ENCODE data around the gene DPCD. TPM values are rescaled to one million over a fixed set of nuclear protein-coding genes. Genes with fewer than 3 reads are reported as not detected.

Gene DPCD
- total RNA-seq, 1 donor from 2014 or later: 18.3 TPM

- H3K4me3 Mint-ChIP-seq (ENCODE audit: unreplicated experiment): no peak overlapping the region
- peaks cover 21% of the 10 kb centered on the region for H3K36me3 Mint-ChIP-seq (ENCODE audit: low read depth)
- H3K4me1 Mint-ChIP-seq (ENCODE audit: low read depth): no peaks in the 10 kb centered on the region
- no peak overlapping the region for H3K27ac Mint-ChIP-seq (ENCODE audit: unreplicated experiment)
- DNase-seq (ENCODE audit: low spot score): no peak
- H3K9me3 Mint-ChIP-seq (ENCODE audit: low read depth): no peaks in the 10 kb centered on the region
- no peaks in the 10 kb centered on the region for H3K27me3 Mint-ChIP-seq (ENCODE audit: low read depth)
- no peak for TF ChIP-seq CTCF (IDR thresholded peaks at IDR 0.05)
These were observed 35.4 kb downstream of the DPCD start for GRCh38 chr10:101623528-101623927.

- no peaks in the 10 kb centered on the region for H3K4me1 Mint-ChIP-seq (ENCODE audit: low read depth)
- DNase-seq (ENCODE audit: low spot score): peak; percentile 26
- no peaks in the 10 kb centered on the region for H3K9me3 Mint-ChIP-seq (ENCODE audit: low read depth)
- TF ChIP-seq CTCF (IDR thresholded peaks at IDR 0.05): no peak
- H3K27me3 Mint-ChIP-seq (ENCODE audit: low read depth): no peaks in the 10 kb centered on the region
- no peak overlapping the region for H3K27ac Mint-ChIP-seq (ENCODE audit: unreplicated experiment)
- H3K36me3 Mint-ChIP-seq (ENCODE audit: low read depth): peaks cover 21% of the 10 kb centered on the region
- H3K4me3 Mint-ChIP-seq (ENCODE audit: unreplicated experiment): no peak overlapping the region
These were observed 36.5 kb downstream of the DPCD start for GRCh38 chr10:101624526-101625102.

- Mint-ChIP-seq H3K27ac (ENCODE audit: unreplicated experiment) (no peak overlapping the region), H3K4me1 (ENCODE audit: low read depth) (no peaks in the 10 kb centered on the region), H3K4me3 (ENCODE audit: unreplicated experiment) (no peak overlapping the region), H3K9me3 (ENCODE audit: low read depth) (no peaks in the 10 kb centered on the region), H3K27me3 (ENCODE audit: low read depth) (no peaks in the 10 kb centered on the region), H3K36me3 (ENCODE audit: low read depth) (peaks cover 21% of the 10 kb centered on the region)
- peak; percentile 32 for DNase-seq (ENCODE audit: low spot score)
- TF ChIP-seq CTCF (IDR thresholded peaks at IDR 0.05): no peak
These were observed 37.8 kb downstream of the DPCD start for GRCh38 chr10:101625821-101626412.

GRCh38 chr10:101629837-101630632 lies 41.9 kb downstream of the DPCD start:
- peak; percentile 20 for DNase-seq (ENCODE audit: low spot score)
- Mint-ChIP-seq H3K27ac (ENCODE audit: unreplicated experiment) (no peak overlapping the region), H3K9me3 (ENCODE audit: low read depth) (no peaks in the 10 kb centered on the region), H3K27me3 (ENCODE audit: low read depth) (no peaks in the 10 kb centered on the region), H3K36me3 (ENCODE audit: low read depth) (peaks cover 6% of the 10 kb centered on the region), H3K4me3 (ENCODE audit: unreplicated experiment) (no peak overlapping the region), H3K4me1 (ENCODE audit: low read depth) (peaks cover 2% of the 10 kb centered on the region)
- TF ChIP-seq CTCF (IDR thresholded peaks at IDR 0.05): no peak

GRCh38 chr10:101630633-101630920 lies 42.5 kb downstream of the DPCD start:
- DNase-seq (ENCODE audit: low spot score): no peak
- Mint-ChIP-seq H3K9me3 (ENCODE audit: low read depth) (no peaks in the 10 kb centered on the region), H3K4me1 (ENCODE audit: low read depth) (peaks cover 2% of the 10 kb centered on the region), H3K27ac (ENCODE audit: unreplicated experiment) (no peak overlapping the region), H3K27me3 (ENCODE audit: low read depth) (no peaks in the 10 kb centered on the region), H3K36me3 (ENCODE audit: low read depth) (peaks cover 3% of the 10 kb centered on the region), H3K4me3 (ENCODE audit: unreplicated experiment) (no peak overlapping the region)
- TF ChIP-seq CTCF (IDR thresholded peaks at IDR 0.05): no peak

All from chondrocyte (in vitro differentiated cells).